Embryonic facial prominence (tissue), 1 donor: ENCODE measurements around the gene FAM210A.

Source experiments
- DNase-seq: peaks from one replicate; pipeline ENCODE4 v3.0.0-alpha.2; 2016; ENCODE audit errors: extremely low spot score

FAM210A gene

DNA sequence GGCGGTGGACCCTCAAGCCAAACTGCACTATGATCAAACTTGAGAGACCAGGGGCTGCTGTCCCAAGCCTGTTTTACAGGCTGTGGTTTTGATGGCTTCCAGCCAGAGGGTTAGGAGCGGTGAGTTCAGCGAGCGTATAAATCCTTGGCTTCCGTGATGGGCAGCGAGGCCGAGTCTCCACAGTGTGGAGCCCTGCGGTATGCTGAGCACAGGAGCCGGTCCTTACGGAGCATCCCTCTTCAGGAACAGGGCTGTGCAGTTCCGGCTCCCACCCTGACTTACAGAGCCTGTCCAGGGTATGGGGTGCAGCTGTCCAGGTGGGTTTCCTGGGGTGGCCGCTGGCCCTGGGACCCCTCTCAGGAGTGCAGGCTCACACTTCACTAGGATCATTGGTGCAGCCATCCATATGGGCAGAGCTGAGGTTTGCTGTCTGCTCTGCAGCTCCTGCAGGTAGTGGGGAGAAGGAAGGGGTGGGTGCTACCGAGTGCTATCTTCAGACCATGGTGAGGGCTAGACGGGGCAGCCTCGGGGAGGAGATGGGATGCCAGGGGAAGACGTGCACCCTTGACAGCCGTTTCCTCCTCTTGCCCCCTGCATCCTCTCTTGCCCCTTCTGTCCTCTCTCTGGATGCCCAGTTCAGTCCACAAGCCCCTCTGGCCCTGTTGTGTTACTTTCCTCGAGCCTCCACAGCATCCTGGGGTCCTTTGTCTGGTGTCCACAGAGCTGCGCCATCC is 104.3 kb downstream of the FAM210A start:
- DNase-seq = no peak

DNA sequence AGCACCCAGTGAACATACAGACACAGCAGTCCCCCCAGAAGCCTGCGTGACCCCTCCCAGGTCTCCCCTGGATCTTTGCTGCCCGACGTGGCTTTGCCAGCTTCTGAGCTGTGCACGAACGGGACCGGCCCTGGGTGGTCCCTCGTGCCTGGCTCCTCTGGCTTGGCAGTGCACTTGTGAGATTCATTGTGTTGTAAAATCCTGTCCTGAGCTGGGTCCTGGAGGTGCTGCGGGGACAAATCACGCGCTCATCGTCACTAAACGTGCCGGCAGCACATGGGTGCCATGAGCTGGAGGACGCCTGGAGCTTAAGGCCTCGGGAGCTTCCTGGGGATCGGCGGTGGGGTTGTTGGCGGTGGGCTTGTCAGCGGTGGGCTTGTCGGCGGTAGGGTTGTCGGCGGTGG is 104.9 kb downstream of the FAM210A start:
- no peak for DNase-seq

DNA sequence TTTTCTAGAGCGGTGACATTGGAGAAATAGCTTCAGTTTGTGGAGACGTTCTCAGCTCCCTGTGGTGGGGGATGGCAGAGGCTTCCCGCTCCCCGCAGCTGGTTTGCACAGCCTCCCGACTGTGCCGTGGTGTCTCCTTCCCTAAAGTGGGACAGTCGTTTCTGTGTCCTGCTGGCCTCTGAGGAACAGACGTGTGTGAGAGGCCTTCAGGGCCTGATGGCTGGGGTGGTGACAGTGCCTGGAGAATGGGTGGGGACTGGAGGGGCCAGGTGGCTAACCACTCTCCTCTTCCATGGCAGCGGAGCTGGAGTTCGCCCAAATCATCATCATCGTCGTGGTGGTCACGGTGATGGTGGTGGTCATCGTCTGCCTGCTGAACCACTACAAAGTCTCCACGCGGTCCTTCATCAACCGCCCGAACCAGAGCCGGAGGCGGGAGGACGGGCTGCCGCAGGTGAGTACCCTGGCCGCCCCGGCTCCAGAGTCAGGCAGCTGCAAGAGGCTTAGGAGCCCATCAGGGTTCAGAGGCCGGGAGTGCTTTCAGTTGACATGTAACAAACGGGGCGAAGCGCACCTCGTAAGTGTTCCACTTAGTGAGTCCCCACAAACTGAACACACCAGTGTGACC is 105.4 kb downstream of the FAM210A start:
- no peak for DNase-seq

DNA sequence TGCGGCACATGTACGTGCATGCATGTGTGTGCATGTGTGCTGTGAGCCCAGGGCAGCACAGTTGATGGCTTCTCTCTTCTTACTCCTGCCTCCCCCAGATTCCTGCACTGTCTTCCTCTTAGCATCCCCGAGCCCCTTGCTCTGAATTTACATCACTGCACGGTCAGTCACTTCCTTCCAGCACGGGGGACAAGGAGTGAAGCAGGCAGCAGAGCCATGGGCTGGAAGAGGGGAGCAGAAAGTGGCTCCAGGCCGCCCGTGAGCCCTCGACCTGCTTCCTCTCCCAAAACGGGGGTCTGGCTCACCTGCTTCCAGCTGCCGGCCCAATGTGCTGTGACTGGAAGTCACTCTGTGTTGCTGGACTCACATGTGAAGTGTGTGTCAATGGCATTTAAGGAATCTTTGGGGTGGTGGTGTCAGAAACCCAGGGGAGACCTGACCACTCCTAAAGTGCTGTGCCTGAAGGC is 106.1 kb downstream of the FAM210A start:
- no peak for DNase-seq

DNA sequence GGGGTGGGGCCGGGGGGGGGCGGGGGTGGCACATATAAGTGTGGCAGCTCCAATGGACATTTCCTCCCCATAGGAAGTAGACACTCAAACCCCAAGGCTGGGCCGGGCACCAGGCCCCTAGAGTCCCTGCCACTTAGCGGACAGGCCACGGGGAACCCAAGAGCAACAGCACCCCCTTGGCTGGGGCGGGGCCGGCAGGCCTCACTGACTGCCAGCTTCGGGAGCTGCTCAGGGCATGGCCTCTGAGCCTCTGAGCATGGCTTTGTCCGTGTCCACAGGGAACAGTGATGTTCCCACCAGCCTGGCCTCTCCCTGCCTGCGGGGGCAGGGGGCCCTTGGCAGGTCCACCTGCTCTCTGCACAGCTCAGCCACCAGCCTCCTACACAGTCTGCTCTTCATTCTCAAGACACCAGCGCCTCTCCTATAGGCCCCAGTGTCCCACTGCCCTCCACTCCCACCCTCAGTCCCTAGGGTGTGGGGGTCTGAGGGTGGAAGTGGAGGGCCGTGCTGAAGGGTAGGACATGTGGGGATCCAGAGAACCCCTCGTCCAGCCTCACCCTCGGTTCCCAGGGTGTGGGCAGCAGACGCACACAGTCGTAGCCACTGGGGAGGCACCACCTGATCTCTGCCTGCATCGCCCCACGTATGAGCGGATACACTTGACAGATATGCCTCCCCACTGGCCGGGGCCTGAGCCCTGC is 106.7 kb downstream of the FAM210A start:
- DNase-seq = no peak

DNA sequence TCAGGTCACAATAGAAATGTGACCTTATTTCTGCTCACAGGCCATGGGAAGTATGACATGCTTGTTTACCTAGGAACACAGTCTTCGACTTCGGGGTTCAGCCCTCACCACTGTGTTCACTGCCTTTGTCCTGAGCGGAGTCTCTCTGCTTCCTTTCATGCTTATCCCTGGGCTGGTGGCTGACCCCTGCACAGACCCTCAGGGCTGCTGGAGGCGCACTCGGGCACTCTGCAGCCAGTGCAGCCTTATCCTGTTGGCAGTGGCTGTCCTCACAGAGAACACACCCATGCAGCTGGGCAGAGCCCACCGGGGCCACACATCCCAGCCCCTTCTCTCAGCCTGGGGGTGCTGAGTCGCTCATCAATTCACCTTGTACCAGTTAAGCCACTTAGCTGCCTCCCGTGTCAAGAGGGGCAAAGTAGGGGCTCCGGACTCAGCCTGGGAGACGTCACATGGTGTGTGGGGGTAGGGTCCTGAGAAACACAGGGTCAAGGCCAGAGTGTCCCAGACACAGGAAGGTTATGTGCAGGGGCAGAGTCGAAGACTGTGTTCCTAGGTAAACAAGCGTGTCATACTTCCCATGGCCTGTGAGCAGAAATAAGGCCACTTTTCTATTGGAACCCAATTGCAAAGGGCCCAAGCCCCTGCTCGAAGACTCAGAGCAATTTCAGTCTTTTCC is 107.5 kb downstream of the FAM210A start:
- DNase-seq = no peak

DNA sequence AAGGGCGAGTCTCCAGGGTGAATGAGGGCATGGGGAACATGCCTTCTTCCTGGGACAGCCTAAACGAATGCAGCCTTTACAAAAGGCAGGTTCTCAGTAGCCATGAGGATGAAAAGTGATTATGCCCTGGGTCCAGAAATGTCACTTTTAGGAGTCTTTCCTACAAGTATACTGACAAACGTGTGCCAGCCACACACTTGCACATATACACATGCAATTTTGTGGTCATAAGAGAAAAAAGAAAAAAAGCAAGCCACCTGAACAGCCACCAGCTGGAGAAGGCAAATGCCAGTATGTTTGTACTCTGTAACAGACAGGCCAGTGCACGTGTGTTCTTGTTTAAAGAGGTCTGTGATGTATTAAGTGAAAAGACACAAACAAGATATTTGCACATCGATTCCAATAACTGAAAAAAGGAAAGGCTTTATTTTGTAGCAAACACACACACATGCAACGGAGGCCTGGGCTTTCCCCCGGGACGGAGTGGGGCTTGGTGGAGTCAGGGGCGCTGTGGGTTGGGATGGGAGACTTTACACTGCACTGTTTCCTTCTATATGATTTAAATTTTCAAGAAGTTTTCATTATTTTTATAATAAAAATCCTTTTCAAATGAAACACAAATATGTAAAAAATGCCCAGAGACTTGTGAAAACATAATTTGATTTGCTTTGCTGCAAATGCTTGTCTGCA is 108.4 kb downstream of the FAM210A start:
- DNase-seq = no peak

DNA sequence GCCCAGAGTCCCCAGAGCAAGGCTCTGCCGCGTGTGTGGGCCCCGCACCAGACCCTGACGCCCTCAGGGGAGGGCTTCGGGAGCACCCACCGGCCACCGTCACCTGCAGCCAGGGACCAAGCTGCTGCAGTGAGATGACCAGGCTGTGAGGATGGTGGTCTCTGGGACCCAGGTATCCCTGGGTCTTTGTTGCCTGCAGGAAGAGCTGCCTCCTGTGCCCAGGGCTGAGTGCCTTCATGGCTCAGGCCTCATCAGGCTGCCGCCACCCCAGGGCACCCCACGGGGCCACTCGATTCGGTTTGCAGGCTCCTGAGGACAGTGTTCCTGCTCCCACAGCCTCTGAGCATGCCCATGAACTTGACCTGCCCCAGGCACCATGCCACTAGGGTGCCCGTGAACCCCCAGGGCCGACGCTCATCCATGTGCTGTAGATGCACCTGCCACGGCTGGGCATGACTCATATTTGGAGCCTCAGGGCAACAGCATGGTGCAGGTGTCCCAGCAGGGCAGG is 109.8 kb downstream of the FAM210A start:
- DNase-seq = no peak

DNA sequence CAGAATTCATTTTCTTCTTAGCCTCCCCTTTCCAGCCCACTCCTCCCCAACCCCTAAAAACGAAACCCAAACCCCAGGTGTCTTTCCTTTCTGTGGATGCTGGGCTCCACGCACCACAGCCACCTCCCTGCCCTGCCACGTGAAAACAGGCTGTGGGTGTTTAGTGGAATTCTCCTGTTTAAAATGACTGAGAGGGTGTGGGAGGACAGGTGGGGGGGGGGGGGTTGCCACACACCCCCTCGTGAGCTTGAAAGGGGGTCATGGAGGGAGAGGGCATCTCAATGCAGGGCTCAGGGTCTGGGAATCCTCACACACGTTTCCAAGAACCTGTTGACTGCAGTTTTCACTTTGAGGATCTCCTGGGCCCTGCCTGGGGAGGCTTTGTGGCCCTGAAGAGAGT is 110.3 kb downstream of the FAM210A start:
- no peak for DNase-seq

DNA sequence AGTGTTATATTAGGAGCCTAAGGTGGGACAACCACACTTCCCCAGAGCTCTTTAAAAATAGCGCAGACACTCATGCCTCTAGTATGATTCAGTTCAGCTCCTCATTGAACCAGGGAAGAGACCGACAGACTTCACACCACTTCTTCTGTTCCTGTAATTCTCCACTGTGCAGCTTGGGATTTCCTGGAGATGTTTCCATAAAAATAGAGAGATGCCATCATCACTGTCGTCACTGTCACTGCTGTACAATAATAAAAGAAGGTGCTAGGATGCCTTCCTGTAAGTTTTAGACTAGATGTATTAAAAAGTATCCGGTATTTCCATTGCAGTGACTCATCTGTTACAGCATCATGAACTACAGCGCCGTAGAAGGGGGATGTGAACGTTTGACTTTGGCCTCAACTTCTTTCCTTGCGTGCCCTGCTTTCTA is 110.9 kb downstream of the FAM210A start:
- DNase-seq = no peak

DNA sequence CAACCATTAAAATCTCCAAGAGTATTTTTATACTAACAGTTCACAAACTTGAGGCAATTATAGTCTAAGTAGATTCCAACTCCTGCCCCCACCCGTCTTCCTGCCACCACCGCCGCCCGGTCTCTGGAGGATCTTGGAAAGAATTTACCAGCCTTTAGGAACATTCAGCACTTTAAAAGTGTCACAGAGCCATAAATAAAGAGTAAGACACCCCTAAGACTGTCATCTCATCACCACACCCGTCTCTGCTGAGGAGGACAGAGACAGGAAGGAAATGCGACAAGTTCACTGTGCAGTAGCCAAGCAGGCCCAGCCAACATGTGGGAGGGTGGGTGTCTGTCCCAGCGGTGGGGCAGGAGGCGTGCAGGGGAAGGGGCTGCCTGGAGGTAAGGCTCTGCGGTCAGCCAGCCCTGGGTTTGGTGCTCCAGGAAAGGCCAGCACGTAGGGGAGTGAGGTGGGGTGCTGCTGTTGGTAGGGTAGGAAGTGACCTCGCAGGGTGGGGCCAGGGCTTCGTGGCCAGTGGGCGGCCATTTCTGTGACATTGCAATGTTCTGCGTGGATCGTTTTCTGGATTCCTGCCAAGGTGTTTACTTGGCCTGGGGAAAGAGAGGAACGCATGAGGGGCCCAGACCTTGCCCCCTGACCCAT is 111.6 kb downstream of the FAM210A start:
- no peak for DNase-seq

DNA sequence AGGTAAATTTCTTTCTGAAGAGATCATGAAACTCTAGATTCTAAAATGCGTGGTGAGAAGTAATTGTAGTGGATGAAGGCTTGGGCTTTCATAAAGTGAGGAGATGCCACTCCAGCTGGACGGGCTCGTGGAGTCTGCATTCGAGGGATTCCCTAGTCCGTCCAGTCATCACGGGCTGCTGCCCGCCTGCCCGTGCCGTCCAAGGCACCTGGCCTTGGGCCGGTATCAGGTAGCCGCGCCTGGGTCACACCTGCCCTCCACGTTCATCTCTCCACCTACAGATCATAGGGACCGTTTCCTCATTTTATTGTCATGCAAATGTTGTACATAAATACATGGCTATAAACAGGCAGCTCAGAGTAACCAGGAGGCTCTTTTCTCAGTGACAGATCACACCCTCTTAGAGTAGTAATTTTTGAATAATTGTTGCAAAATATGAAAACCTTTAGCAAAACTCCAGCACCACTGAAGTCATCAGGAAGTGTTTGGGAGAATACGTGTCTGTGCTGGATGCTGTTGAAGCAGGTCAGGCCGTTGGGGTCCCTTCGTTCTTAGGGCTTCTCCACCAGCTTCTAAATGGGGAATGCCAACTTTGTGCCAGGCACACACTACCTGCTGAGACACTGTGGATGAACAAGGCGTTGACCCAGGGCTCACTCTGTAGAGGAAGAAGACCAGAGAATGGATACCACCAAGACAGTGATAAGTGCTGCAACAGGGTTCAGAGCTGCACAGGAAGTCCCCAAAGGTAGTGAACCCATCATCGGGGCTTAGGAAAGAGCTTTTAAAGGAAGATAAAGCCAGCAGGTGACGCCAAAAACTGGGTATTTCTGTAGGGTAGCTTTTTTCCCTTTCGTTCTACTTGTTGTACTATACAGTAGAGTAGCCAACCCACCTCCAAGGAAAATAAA is 112.5 kb downstream of the FAM210A start:
- no peak for DNase-seq
